Measurements from ENCODE around the gene SARDH.

SARDH gene

GRCh38 chr9:133758228-133758627, 20.1 kb upstream of the SARDH start:
- Histone ChIP-seq H2AFZ (ENCODE audit: low read length) (no peak overlapping the region), H3K9me2 (replicated peaks; ENCODE audit: low read depth, low read length) (no peaks in the 10 kb centered on the region), H3K4me2 (ENCODE audit: low read depth, low read length, poor library complexity, severe bottlenecking) (no peak overlapping the region), H3F3A (ENCODE audit: low read depth) (no peaks in the 10 kb centered on the region), H3K4me1 (ENCODE audit: insufficient read depth, low read length, poor library complexity, severe bottlenecking) (peaks cover under 1% of the 10 kb centered on the region), H3K79me2 (ENCODE audit: insufficient read depth, low read length) (no peaks in the 10 kb centered on the region), H3K9me3 (ENCODE audit: insufficient read depth, low read depth, low read length) (no peaks in the 10 kb centered on the region), H3K9ac (ENCODE audit: low read depth, low read length, poor library complexity, severe bottlenecking) (no peak overlapping the region), H4K20me1 (ENCODE audit: insufficient read depth, low read length, poor library complexity, severe bottlenecking) (no peaks in the 10 kb centered on the region), H3K4me3 (ENCODE audit: low read length, poor library complexity, severe bottlenecking) (no peak overlapping the region), H3K27me3 (ENCODE audit: insufficient read depth, low read length, poor library complexity, severe bottlenecking) (no peaks in the 10 kb centered on the region), H3K36me3 (ENCODE audit: insufficient read depth, low read length) (no peaks in the 10 kb centered on the region)
- TF ChIP-seq CTCF (conservative IDR thresholded peaks at IDR 0.05; ENCODE audit: low read length) (no peak), EZH2phosphoT487 (IDR thresholded peaks at IDR 0.05; ENCODE audit: borderline replicate concordance) (no peak)

GRCh38 chr9:133754688-133755227, 16.6 kb upstream of the SARDH start:
- no peaks in the 10 kb centered on the region for H3K9me3 ChIP-seq (ENCODE audit: insufficient read depth, low read depth, low read length)
- no peak for TF ChIP-seq CTCF (conservative IDR thresholded peaks at IDR 0.05; ENCODE audit: low read length)
- TF ChIP-seq EZH2phosphoT487 (IDR thresholded peaks at IDR 0.05; ENCODE audit: borderline replicate concordance): no peak
- H3K79me2 ChIP-seq (ENCODE audit: insufficient read depth, low read length): no peaks in the 10 kb centered on the region
- no peak overlapping the region for H3K4me2 ChIP-seq (ENCODE audit: low read depth, low read length, poor library complexity, severe bottlenecking)
- H3K27me3 ChIP-seq (ENCODE audit: insufficient read depth, low read length, poor library complexity, severe bottlenecking): no peaks in the 10 kb centered on the region
- H3K9me2 ChIP-seq (replicated peaks; ENCODE audit: low read depth, low read length): no peaks in the 10 kb centered on the region
- H3K36me3 ChIP-seq (ENCODE audit: insufficient read depth, low read length): no peaks in the 10 kb centered on the region
- H2AFZ ChIP-seq (ENCODE audit: low read length): no peak overlapping the region
- H3K4me3 ChIP-seq (ENCODE audit: low read length, poor library complexity, severe bottlenecking): no peak overlapping the region
- no peak overlapping the region for H3K9ac ChIP-seq (ENCODE audit: low read depth, low read length, poor library complexity, severe bottlenecking)
- no peaks in the 10 kb centered on the region for H4K20me1 ChIP-seq (ENCODE audit: insufficient read depth, low read length, poor library complexity, severe bottlenecking)
- peaks cover 20% of the 10 kb centered on the region for H3K4me1 ChIP-seq (ENCODE audit: insufficient read depth, low read length, poor library complexity, severe bottlenecking)
- H3F3A ChIP-seq (ENCODE audit: low read depth): no peaks in the 10 kb centered on the region

- no peaks in the 10 kb centered on the region for H3F3A ChIP-seq (ENCODE audit: low read depth)
- H3K4me2 ChIP-seq (ENCODE audit: low read depth, low read length, poor library complexity, severe bottlenecking): no peak overlapping the region
- no peaks in the 10 kb centered on the region for H3K79me2 ChIP-seq (ENCODE audit: insufficient read depth, low read length)
- H4K20me1 ChIP-seq (ENCODE audit: insufficient read depth, low read length, poor library complexity, severe bottlenecking): no peaks in the 10 kb centered on the region
- peaks cover 20% of the 10 kb centered on the region for H3K4me1 ChIP-seq (ENCODE audit: insufficient read depth, low read length, poor library complexity, severe bottlenecking)
- no peaks in the 10 kb centered on the region for H3K27me3 ChIP-seq (ENCODE audit: insufficient read depth, low read length, poor library complexity, severe bottlenecking)
- no peaks in the 10 kb centered on the region for H3K36me3 ChIP-seq (ENCODE audit: insufficient read depth, low read length)
- no peak overlapping the region for H2AFZ ChIP-seq (ENCODE audit: low read length)
- no peaks in the 10 kb centered on the region for H3K9me2 ChIP-seq (replicated peaks; ENCODE audit: low read depth, low read length)
- no peak overlapping the region for H3K4me3 ChIP-seq (ENCODE audit: low read length, poor library complexity, severe bottlenecking)
- no peaks in the 10 kb centered on the region for H3K9me3 ChIP-seq (ENCODE audit: insufficient read depth, low read depth, low read length)
- TF ChIP-seq CTCF (conservative IDR thresholded peaks at IDR 0.05; ENCODE audit: low read length): no peak
- no peak for TF ChIP-seq EZH2phosphoT487 (IDR thresholded peaks at IDR 0.05; ENCODE audit: borderline replicate concordance)
- H3K9ac ChIP-seq (ENCODE audit: low read depth, low read length, poor library complexity, severe bottlenecking): no peak overlapping the region
Observed at GRCh38 chr9:133754187-133754586, 16.0 kb upstream of the SARDH start.
